GM20431 (cell line): ENCODE results near the gene TRIM66.

Source experiments
- in situ Hi-C: fragments of 300-500 bp; cut with MseI, MboI; formaldehyde crosslinking; loops from one replicate; pipeline ENCODE4 v1.15.0; 2020; ENCODE audit warnings: low sequenced_read_pairs; ENCODE audit not compliant: unreplicated experiment

The TRIM66 gene

DNA sequence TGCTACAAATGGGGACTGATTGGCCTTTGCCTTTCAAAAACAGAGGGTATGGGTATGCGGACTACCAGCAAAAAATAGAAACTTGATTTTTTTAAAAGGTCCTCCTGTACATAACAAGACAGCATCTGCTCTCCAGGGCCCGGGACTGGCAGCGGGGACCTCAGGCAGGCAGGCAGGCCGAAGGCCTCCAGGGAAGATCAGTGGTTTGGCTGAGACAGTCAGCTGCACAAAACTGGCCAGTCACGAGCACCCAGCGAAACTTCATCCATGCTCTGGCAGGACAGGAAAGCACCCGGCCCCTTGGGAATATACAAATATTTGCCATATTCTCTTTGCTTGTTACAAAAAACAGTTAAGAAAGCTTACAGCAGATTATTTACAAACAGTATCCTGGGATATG lies 11.1 kb upstream of the TRIM66 start:
- in situ Hi-C loops, result no loop called here

DNA sequence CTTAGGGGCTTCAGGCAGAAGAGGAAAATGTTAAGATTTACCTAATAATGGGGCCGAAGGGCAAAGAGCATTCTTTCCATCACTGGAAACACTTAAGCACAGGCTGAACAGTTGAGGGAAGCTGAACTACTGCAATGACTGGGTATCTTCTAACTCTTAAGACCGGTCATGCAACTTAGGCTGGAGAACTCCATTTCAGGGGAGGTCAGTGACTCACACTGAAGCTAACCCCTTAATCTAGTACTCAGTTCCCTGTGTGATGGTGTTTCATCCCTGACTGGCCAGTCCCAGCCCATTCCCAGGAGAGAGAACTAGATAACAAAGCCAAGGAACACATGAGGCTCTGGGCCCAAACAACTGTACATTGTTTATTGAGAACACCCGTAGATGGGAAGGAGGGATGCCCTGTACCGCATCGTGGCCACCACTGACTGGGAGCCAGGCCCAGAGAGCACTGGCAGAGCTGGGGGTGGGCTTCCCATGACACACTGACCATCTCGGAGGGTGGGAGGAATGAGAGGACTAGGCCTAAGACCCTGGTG lies 10.6 kb upstream of the TRIM66 start:
- in situ Hi-C loops, result no loop called here

DNA sequence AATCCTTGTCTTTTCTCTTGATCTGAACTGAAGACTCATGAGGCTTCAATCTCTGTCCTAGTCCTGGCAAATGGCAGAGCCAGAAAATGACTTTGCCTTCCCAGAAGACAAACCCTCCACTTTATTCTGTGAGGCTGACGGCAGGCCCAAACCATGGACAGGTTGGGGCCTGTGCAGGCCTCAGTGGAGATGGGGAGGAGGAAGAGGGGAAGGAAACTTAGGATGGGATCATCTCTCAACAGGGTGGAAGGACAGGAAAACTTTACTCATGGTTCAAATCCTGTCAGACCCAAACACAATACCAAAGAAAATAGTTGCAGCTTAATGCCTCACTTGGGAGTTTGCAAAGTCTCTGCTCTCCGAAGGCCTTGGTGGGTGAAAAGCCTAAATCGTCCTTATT lies 10.0 kb upstream of the TRIM66 start:
- in situ Hi-C loops, result no loop called here

DNA sequence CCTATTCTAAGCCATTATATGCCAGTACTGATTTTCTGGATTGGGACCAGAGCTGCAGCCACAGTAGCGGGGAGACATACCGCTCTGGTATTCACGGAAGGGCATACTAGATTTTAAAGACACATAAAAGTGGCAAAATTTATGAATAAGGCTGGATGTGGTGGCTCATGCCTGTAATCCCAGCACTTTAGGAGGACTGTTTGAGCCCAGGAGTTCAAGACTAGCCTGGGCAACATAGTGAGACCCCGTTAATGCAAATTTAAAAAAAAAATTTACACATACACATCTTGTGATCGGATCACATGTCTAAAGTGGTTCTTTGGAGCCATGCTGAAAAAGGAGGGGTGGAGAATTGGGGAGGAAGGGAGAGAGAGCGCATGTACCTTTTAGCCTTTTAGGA lies 9.1 kb upstream of the TRIM66 start:
- in situ Hi-C loops, result no loop called here

DNA sequence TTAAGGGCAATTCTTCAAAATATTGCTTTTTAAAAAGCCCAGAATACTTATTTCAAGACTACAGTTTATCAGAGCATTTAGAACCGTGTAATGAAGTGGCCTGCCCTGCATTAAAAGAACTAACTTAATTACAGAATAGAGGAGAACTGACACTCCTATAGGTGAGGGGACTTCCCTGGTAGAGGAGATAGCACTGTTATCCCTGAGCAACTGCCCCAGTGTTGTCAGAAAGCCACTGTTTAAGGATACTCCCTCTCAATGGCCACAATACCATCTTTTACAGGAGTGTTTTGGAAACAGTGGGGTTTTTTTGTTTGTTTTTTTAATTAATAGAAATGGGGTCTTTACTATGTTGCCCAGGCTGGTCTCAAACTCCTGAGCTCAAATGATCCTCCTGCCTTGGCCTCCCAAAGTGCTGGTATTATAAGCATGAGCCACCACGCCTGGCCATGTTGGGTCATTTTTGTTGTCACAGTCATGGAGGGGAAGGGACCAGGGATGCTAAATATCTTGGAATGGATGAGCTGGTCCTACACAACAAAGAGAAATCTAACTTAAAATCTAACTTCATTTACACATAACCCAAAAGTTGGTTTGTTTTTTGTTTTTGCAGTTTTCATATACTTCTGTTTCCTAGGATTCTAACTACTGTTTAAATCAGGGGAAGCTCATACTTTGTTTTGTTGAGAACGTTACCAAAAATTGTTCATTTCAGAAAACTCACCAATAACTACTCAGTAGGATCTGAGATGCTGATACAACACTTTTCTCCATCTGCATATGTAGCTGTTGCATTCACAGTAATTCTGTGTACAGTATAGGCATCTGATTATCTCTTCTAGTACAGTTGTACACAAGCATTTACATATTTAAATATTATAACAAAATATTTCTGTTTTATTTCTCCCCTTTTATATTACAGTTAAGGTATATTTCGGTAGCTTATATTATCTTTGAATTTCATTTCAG lies 8.2 kb upstream of the TRIM66 start:
- in situ Hi-C loops, result no loop called here

DNA sequence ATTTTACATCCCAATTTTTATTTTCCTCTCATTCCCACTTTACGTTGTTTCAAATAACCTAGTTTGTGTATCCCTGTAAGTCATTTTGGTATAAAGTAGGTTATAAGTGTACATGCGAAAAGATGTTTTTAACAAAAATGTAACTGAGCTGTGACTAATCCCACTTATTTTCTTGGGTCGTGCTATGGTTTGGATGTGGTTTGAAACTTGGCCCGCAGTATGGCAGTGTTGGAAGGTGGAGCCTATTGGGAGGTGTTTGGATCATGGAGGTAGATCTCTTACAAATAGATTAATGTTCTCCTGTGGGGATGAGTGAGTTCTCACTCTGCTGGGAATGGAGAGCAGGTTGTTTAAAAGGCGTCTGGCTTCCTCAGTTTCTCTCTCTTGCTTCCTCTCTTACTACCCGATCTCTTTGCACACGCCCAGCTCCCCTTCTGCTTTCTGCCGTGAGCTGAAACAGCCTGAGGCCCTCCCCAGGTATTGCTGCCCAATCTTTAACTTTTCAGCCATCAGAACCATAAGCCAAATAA lies 7.3 kb upstream of the TRIM66 start:
- in situ Hi-C loops, result no loop called here

DNA sequence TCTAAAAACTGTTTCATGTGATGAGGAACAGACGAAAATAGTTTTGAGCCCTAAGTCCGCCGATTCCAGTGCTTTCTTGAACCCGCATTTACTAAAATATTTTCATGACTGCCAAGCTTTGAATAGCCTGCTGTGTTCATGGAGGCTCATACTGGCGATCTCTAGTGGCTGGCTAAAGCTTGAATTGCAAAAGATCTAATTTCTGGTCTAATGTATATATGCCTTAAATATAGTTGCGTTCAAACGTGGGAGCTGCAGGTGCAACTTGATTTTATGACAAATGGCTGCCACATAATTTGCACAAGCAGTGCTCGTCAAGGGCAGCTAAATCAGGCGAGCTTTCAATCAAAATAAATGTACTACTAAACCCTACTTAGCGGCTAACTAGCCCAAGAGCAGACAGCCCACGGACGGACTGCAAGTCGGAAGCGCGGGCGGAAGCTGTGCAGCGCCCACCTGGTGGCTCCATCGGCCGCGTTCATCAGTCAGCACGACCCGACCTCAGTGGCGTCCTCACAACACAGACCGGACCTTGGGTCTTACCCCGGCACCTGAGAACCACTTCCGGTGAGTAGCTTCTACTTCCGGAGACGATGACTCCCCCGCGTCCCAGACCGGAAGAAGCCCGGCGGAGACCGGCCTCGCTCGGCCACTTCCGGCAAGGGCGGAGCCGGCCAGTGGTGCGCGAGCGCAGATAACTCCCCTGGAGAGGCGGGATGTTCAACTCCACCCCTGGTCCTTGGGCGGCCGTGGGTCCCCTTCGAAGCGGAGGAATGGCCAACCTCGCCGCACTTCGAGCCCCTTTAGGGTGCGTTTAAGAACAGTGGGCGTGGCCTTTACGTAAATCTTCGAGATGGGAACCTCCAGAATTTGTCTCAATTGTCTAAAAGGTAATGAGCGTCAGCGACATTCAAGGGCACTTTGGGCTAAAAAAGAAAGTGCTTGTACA lies 6.2 kb upstream of the TRIM66 start:
- in situ Hi-C loops, result no loop called here

DNA sequence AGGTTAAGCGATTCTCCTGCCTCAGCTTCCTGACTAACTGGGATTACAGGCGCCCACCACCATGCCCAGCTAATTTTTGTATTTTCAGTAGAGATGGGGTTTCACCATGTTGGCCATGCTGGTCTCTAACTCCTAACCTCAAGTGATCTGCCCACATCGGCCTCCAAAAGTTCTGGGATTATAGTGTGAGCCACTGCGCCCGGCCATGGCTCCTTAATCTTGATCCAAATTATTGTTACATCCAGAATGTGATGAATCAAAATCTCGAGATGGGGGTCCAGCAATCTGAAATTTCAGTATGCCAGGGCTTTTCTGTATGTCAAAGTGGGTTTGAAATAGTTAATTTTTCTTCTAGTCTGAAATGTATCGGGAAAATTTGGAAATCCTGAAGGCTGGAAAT lies 3.9 kb upstream of the TRIM66 start:
- in situ Hi-C loops, result no loop called here

DNA sequence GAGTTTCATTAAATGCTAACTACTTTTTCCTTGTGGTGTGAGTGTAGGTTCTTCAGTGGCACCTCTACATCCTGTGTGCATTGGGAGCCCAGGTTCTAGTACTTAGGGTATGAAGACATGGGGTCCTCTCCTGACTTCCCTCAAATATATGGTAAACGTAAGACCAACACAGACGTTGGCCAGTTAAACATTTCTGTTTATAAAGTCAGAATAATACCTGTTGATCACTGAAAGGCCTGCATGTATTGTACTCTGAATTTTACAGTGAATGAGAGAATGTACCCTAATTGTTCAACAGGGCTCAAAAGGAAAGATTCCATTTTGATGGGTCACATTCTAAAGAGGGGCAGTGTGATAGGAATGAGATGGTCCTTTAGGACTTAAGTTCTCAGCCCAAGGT lies 3.4 kb upstream of the TRIM66 start:
- in situ Hi-C loops, result no loop called here

DNA sequence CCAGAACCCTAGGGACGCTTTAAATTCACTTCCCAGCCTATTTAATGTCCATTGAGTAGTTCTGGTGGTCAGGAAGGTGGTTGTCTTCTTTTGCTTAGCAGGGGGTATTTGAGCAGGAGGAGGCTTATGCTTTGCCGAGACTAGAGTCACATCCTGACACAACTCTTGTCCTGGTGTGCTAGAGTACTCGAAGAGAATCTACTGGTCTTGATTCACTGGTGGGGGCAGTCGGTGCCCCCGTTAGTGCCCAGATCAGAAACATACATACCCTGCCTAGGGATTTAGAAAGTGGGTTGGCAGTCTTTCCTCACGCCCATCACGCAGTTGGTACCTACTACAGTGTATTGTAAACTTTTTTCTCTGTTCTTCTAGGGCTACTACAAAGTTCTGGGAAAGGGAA lies 2.8 kb upstream of the TRIM66 start:
- in situ Hi-C loops, result no loop called here

DNA sequence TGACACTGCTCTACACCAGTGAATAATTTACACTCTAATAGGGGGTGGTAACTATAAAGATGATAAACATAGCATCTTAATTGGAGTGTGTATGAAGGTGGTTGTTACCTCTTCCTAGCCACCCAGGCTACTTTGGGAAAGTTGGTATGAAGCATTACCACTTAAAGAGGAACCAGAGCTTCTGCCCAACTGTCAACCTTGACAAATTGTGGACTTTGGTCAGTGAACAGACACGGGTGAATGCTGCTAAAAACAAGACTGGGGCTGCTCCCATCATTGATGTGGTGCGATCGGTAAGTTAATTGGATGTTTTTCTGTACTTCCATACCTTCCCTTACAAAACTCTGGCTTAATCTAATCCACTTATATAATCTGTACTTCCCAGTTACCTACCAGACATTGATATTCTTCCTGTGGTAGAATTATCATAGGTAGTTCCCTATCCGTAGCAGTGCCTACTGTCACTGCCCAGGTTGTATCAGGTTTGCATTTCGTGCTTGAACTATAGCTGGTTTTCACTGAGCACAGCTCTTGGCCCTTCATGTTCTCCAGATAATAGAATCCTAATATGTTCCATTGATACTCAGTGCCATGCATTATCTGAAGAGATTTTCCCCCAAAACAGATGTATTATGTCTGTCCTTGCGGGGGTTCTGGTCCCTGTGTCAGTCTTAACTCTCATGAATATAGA lies 2.3 kb upstream of the TRIM66 start:
- in situ Hi-C loops, result no loop called here

DNA sequence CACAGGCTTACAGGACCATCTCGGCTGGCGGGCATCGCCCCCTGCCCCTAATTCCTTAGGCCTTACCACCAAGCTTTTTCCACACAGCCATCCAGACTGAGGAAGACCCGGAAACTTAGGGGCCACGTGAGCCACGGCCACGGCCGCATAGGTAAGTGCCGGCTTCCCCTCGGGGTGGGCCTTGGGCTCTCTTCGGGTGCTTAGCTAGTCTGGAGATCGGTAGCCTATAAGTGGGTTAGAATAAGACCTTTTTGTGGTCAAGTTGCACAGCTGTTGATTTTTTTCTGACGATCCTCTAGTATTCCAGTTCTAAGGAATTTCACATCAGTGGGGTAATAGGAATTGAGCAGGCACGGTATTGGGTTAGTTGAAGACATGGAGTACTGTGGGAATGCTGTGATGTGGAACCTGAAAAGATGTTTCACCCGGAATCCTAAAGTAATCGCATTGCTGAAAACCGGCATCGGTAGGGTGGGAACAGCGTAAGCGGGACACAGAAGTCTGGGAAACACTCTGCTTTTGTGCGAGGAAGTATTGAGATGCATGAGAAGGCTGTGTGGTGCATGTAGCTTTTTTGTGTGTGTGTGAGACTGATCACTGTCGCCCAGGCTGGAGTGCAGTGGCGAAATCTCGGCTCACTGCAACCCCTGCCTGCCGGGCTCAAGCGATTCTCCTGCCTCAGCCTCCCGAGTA lies 796 bp upstream of the TRIM66 start:
- in situ Hi-C loops, result no loop called here

DNA sequence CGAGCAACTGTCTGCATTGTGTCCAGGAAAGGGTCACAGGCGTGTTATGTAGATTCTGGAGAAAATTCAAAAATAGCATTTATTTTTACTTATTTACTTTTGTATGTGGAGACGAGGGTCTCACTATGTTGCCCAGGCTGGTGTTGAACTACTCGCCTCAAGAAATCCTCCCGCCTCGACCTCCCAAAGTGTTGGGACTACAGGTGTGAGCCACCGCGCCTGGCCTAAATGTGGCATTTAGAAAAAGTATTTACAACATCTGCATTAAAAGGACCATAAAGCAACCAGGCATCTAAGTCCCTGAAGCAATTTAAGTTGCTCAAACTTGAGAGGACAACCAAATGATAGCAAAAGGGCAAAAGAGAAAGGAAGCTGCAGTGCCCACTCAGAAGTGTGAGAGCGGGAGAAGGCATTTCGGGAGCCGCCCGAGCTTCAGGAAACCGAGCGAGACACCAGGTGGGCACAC lies 595 bp downstream of the TRIM66 start:
- in situ Hi-C loops, result no loop called here

DNA sequence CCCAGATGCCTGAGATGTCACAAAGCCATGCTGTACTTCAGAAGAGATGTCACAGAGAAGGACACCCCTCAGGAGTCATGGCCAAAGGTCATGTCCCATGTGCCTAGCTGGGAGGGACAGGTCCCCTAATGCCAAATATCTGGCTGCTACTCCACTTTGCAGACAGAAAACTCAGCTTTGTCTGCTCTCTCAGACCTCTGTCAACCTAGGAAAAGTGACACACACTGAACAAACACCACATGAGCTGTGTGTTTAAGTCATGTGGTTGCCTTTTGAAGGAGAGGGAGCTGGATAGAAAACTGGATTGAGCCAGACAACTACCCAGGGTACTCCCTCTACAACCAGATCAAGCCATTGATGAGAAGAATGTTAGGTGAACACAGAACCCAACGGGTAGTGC lies 3.5 kb downstream of the TRIM66 start:
- in situ Hi-C loops, result no loop called here

DNA sequence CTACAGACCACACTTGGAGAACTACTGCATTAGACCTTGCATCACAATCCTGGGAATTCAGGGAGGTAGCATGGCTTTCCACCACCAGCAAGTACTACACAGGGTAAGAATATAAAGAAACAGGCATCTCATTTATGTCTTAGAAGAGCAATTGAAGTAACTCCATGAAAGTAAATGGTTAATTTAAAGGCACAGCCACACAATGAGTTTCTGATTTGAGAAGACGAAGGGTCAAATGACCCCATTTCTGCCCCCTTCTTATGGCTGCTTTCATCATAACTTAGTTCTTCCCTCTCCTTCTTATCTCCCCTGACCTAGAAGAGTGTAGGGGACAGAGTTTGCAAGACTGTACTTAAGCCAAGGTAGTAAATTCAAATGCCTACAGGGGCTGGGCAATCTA lies 6.0 kb downstream of the TRIM66 start:
- in situ Hi-C loops, result no loop called here

DNA sequence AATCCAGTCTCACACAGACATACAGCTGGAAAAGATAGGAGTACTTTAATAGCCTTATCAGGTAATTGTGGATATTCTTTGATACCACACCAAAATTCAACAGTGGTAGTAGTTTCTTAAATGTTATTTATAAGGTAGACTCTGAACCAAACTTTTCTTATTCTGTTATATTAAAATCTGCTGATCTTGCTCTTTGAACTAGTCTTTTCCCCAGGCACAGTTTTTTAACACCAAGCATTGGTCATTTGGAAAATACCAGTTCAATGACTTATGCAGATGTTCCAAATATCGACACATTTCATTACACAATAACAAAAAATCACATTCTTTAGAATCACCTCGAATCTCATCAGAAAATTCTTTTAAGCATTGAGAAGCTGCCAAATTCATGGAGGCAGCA lies 7.6 kb downstream of the TRIM66 start:
- in situ Hi-C loops, result no loop called here

DNA sequence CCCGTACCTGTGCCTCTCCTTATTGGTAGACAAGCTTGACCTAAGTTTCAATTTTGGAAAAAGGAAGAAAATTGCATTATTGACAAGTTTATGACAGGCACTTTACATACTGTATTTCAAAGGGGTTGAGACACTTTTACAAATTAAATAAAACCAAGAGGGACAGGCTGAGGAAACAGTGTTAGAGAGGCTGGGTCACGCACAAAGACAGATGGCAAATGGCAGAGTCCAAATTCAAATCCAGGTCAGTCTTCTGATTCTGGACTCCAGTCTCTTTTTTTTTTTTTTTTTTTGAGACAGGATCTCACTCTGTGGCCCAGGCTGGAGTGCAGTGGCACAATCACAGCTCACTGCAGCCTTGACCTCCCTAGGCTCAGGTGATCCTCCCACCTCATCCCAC lies 10.1 kb downstream of the TRIM66 start:
- in situ Hi-C loops, result no loop called here

DNA sequence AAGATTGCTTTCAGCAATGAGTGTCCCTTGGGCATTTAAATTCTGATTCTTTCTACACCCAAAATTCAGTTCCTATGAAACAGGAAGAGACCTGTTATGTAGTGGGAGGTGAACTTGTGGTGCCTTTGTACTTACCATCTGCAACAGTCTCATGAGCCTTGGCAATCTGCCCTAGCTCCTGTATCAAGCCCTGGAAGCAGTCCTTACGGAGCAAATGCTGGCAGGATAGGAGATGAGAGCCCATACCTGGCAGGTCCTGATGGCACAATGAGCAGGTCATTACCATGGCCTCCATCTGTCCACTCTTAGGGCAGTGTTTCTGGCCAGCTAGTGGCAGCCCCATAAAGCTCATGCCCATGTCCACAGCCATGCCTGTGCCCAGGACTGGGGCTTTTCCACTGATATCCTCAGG lies 10.8 kb downstream of the TRIM66 start:
- in situ Hi-C loops, result no loop called here

DNA sequence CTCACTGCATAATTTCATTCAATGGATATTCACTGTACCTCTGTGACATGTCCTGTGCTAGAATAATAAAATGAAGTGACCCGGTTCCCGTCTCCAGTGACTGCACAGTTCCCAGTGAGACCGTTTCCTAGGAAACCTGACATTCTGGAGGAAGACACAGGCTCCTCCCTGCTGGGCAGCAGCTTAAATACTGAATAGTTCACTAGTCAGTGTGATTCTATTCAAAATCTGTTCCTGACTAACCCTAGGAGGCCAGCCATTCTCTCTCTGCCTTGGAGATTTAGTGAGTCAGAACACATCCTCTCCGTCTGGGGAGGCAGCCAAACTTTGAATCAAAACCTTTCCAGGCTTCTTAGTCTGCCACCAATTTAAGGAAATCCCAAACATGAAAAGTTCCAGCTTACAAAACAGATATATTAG lies 11.3 kb downstream of the TRIM66 start:
- in situ Hi-C loops, result no loop called here
